ENCODE data around the gene EFCAB13. TPM values are rescaled to one million over a fixed set of nuclear protein-coding genes. Genes with fewer than 3 reads are reported as not detected.

The EFCAB13 gene
- total RNA-seq, 4 donors from 2014 or later, result 1.4 to 2.5 (median 1.8) TPM

- TF ChIP-seq CTCF (IDR thresholded peaks at IDR 0.05 in 4 of 5, conservative IDR thresholded peaks at IDR 0.05 in 1 of 5) (no peak), POLR2A (IDR thresholded peaks at IDR 0.05) (no peak)
- no peaks in the 10 kb centered on the region for H3K9me3 ChIP-seq
- H3K4me1 ChIP-seq, result no peaks in the 10 kb centered on the region
- in situ Hi-C loops (cut with MboI; ENCODE audit: low sequenced_read_pairs in 4 of 4), result no loop called here
- no peaks in the 10 kb centered on the region for H3K27me3 ChIP-seq
- intact Hi-C loops (cut with DNase I; ENCODE audit: low total_unique reads), result no loop called here
- no peak for ATAC-seq
- H3K4me3 ChIP-seq, result no peak overlapping the region
- H3K27ac ChIP-seq, result no peak overlapping the region
- H3K36me3 ChIP-seq, result no peaks in the 10 kb centered on the region
- DNase-seq, result no peak
These were observed 23.0 kb upstream of the EFCAB13 start for GRCh38 chr17:47300718-47301117.

- Histone ChIP-seq H3K4me3 (no peak overlapping the region), H3K36me3 (no peaks in the 10 kb centered on the region), H3K9me3 (no peaks in the 10 kb centered on the region), H3K4me1 (no peaks in the 10 kb centered on the region), H3K27me3 (no peaks in the 10 kb centered on the region), H3K27ac (no peak overlapping the region)
- in situ Hi-C loops (cut with MboI; ENCODE audit: low sequenced_read_pairs in 4 of 4), result no loop called here
- ATAC-seq (no peak), DNase-seq (no peak)
- intact Hi-C loops (cut with DNase I; ENCODE audit: low total_unique reads), result no loop called here
- no peak for TF ChIP-seq CTCF (IDR thresholded peaks at IDR 0.05 in 4 of 5, conservative IDR thresholded peaks at IDR 0.05 in 1 of 5)
- TF ChIP-seq POLR2A (IDR thresholded peaks at IDR 0.05), result no peak
These were observed 22.6 kb upstream of the EFCAB13 start for GRCh38 chr17:47301161-47301560.

- Histone ChIP-seq H3K4me1 (no peaks in the 10 kb centered on the region), H3K4me3 (no peak overlapping the region), H3K27me3 (no peaks in the 10 kb centered on the region), H3K27ac (no peak overlapping the region), H3K9me3 (no peaks in the 10 kb centered on the region), H3K36me3 (no peaks in the 10 kb centered on the region)
- ATAC-seq, result no peak
- intact Hi-C loops (cut with DNase I; ENCODE audit: low total_unique reads), result no loop called here
- in situ Hi-C loops (cut with MboI; ENCODE audit: low sequenced_read_pairs in 4 of 4), result no loop called here
- DNase-seq, result no peak
- TF ChIP-seq POLR2A (IDR thresholded peaks at IDR 0.05) (no peak), CTCF (IDR thresholded peaks at IDR 0.05 in 4 of 5, conservative IDR thresholded peaks at IDR 0.05 in 1 of 5) (no peak)
These were observed 21.9 kb upstream of the EFCAB13 start for GRCh38 chr17:47301831-47302230.

GRCh38 chr17:47304186-47304585 is 19.6 kb upstream of the EFCAB13 start:
- H3K4me3 ChIP-seq, result no peak overlapping the region
- DNase-seq (no peak), ATAC-seq (no peak)
- H3K27me3 ChIP-seq, result no peaks in the 10 kb centered on the region
- H3K36me3 ChIP-seq, result no peaks in the 10 kb centered on the region
- no peak overlapping the region for H3K27ac ChIP-seq
- in situ Hi-C loops (cut with MboI; ENCODE audit: low sequenced_read_pairs in 4 of 4) (no loop called here), intact Hi-C loops (cut with DNase I; ENCODE audit: low total_unique reads) (no loop called here)
- H3K4me1 ChIP-seq, result no peaks in the 10 kb centered on the region
- no peaks in the 10 kb centered on the region for H3K9me3 ChIP-seq
- no peak for TF ChIP-seq CTCF (IDR thresholded peaks at IDR 0.05 in 4 of 5, conservative IDR thresholded peaks at IDR 0.05 in 1 of 5)
- TF ChIP-seq POLR2A (IDR thresholded peaks at IDR 0.05), result no peak

GRCh38 chr17:47305302-47305923 is 18.3 kb upstream of the EFCAB13 start:
- Histone ChIP-seq H3K4me3 (no peak overlapping the region), H3K27me3 (no peaks in the 10 kb centered on the region), H3K9me3 (no peaks in the 10 kb centered on the region), H3K27ac (peak overlapping the region in 3 of 4 donors; percentile 26 to 56 (median 55)), H3K36me3 (no peaks in the 10 kb centered on the region), H3K4me1 (no peaks in the 10 kb centered on the region)
- no peak for DNase-seq
- intact Hi-C loops (cut with DNase I; ENCODE audit: low total_unique reads), result no loop called here
- no peak for TF ChIP-seq POLR2A (IDR thresholded peaks at IDR 0.05)
- TF ChIP-seq CTCF (IDR thresholded peaks at IDR 0.05 in 4 of 5, conservative IDR thresholded peaks at IDR 0.05 in 1 of 5), result no peak
- peak; percentile 42 to 65 for ATAC-seq
- in situ Hi-C loops (cut with MboI; ENCODE audit: low sequenced_read_pairs in 4 of 4), result no loop called here

Data from gastrocnemius medialis (tissue), 4 donors.